Panc1 (cell line): Measurements from ENCODE around the gene RBFOX1. TPM values are rescaled to one million over a fixed set of nuclear protein-coding genes. Genes with fewer than 3 reads are reported as not detected.

Experiments used
- ATAC-seq: fragments of 200-7000 bp; cut with Tn5 transposase; 2 replicates; pipeline ENCODE4 v1.9.1; 2020; ENCODE audit warnings: mild to moderate bottlenecking, moderate library complexity
- Bru-seq: library from RNA; stranded (reverse); fragments of 400-500 nt; gene quantifications from one replicate; lab custom pipeline; 2021; lab: Mats Ljungman, UMichigan
- BruChase-seq, 2 experiments: library from RNA; stranded (reverse); fragments of 400-500 nt; gene quantifications; one replicate each; lab custom pipeline; 2021; lab: Mats Ljungman, UMichigan
- BruUV-seq: library from RNA; stranded (reverse); fragments of 400-500 nt; replicated peaks from 2 replicates; lab custom pipeline; 2021; lab: Mats Ljungman, UMichigan
- CTCF ChIA-PET: fragments of 300-600 bp; sonication (Branson Sonifier 250); formaldehyde crosslinking; loops from one replicate; lab custom pipeline; 2022; ENCODE audit warnings: antibody characterized with exemption; lab: Charles Lee
- POLR2A ChIA-PET: fragments of 300-600 bp; sonication (Branson Sonifier 250); formaldehyde crosslinking; loops from one replicate; lab custom pipeline; 2022; ENCODE audit warnings: antibody characterized with exemption; lab: Charles Lee
- DNase-seq: peaks from one replicate; pipeline ENCODE4 v3.0.0-alpha.2; 2010; ENCODE audit warnings: low read depth, low spot score
- H3K27ac ChIP-seq: 2 replicates; pipeline ENCODE4 v1.5.1; 2011; ENCODE audit warnings: mild to moderate bottlenecking, low read length, inconsistent platforms
- H3K27me3 ChIP-seq: fragments of 200-500 bp; sonication (Bioruptor generic); 2 replicates; pipeline ENCODE4 v1.6.0; 2014; ENCODE audit warnings: low read length, inconsistent platforms; ENCODE audit not compliant: control insufficient read depth, insufficient read depth
- H3K36me3 ChIP-seq: fragments of 200-500 bp; sonication (Bioruptor generic); 2 replicates; pipeline ENCODE4 v1.5.1; 2014; ENCODE audit warnings: inconsistent platforms, mild to moderate bottlenecking, low read length, moderate library complexity; ENCODE audit not compliant: control insufficient read depth, insufficient read depth
- H3K4me1 ChIP-seq: 2 replicates; pipeline ENCODE4 v1.5.1; 2011; ENCODE audit warnings: inconsistent platforms, mild to moderate bottlenecking, low read length, moderate library complexity; ENCODE audit not compliant: control insufficient read depth, insufficient read depth
- H3K4me3 ChIP-seq, 2 experiments: 2 replicates each; pipeline ENCODE4 v1.5.1; 2011 to 2012; ENCODE audit warnings: low read depth in 2 of 2, low read length in 2 of 2, mild to moderate bottlenecking in 2 of 2, inconsistent platforms in 1 of 2, moderate library complexity in 1 of 2
- H3K9me3 ChIP-seq: fragments of 200-500 bp; sonication (Bioruptor generic); 2 replicates; pipeline ENCODE4 v1.5.1; 2014; ENCODE audit warnings: low read depth, mild to moderate bottlenecking, inconsistent platforms, low read length, moderate library complexity; ENCODE audit not compliant: control insufficient read depth, insufficient read depth
- CTCF ChIP-seq: fragments of 450-650 bp; IDR thresholded peaks from 2 replicates; pipeline ENCODE4 v1.5.1; 2017; ENCODE audit warnings: mild to moderate bottlenecking
- POLR2AphosphoS5 ChIP-seq: IDR thresholded peaks from 2 replicates; pipeline ENCODE4 v1.6.1; 2012; ENCODE audit warnings: mild to moderate bottlenecking, low read depth, low read length, moderate library complexity
- REST ChIP-seq, 2 experiments: IDR thresholded peaks; 2 replicates each; pipeline ENCODE4 v1.6.1; 2011 to 2012; ENCODE audit warnings: low read depth in 2 of 2, control low read depth in 1 of 2, low read length in 1 of 2, mild to moderate bottlenecking in 1 of 2, moderate library complexity in 1 of 2; ENCODE audit not compliant: insufficient read depth in 1 of 2
- SIN3A ChIP-seq: IDR thresholded peaks from 2 replicates; pipeline ENCODE4 v1.6.1; 2012; ENCODE audit warnings: low read depth, mild to moderate bottlenecking, low read length, moderate library complexity, borderline replicate concordance; ENCODE audit not compliant: insufficient read depth
- TCF7L2 ChIP-seq: IDR thresholded peaks from 2 replicates; pipeline ENCODE4 v1.6.1; 2011; ENCODE audit warnings: mild to moderate bottlenecking, low read depth, low read length, inconsistent platforms
- in situ Hi-C: cut with HindIII; loops from 2 replicates; pipeline ENCODE4 v1.10.0; 2016; ENCODE audit warnings: low sequenced_read_pairs, low pct_unique_long_range_greater_than_20kb
- intact Hi-C: fragments of 100-400 bp; cut with micrococcal nuclease; formaldehyde crosslinking; loops from one replicate; pipeline ENCODE4 v1.10.0; 2022; ENCODE audit not compliant: unreplicated experiment
- long read RNA-seq: library from polyadenylated mRNA; unstranded; transcript quantifications from one replicate; pipeline ENCODE4 v2.0.0, GENCODE V29; 2021; ENCODE audit not compliant: unreplicated experiment
- polyA plus RNA-seq: library from polyadenylated mRNA; unstranded; fragments of >200 nt; gene quantifications from one replicate; pipeline ENCODE4 v1.2.1, GENCODE V29; 2012; ENCODE audit warnings: missing spikeins; ENCODE audit not compliant: insufficient read length
- total RNA-seq: library from RNA; stranded (reverse); gene quantifications from one replicate; pipeline ENCODE4 v1.2.1, GENCODE V29; 2021; ENCODE audit not compliant: unreplicated experiment

RBFOX1 gene
- total RNA-seq (not detected), Bru-seq, nascent RNA (percentile 1 among the genes with signal in this experiment), BruChase-seq, experiment 1, labeled RNA remaining after a 2-hour chase (percentile 1 among the genes with signal in this experiment), BruChase-seq, experiment 2, labeled RNA remaining after a 6-hour chase (percentile 1 among the genes with signal in this experiment)
- not detected for polyA plus RNA-seq
- long read RNA-seq: 0 reads

- no TSS peak for BruUV-seq
- ATAC-seq (no peak), DNase-seq (no peak)
- in situ Hi-C loops: no loop called here
- TF ChIP-seq REST (IDR thresholded peaks at IDR 0.05; ENCODE audit: insufficient read depth in 1 of 2, low read depth in 2 of 2, low read length in 1 of 2) (no peak), TCF7L2 (no peak)
- Histone ChIP-seq H3K9me3 (no peaks in the 10 kb centered on the region), H3K36me3 (no peaks in the 10 kb centered on the region), H3K27ac (no peak within 1 kb of the TSS), H3K27me3 (peaks cover 9% of the 10 kb centered on the region; the same call in 1 of the 2 replicates), H3K4me1 (no peaks in the 10 kb centered on the region), H3K4me3 (no peak within 1 kb of the TSS)
- CTCF ChIA-PET: no interaction called here
- intact Hi-C loops: no loop called here
- POLR2A ChIA-PET: no interaction called here
Measured at GRCh38 chr16:7332611-7333010, at the start of gene RBFOX1. TSS of gene RBFOX1 (plus strand) at chr16:7332845.

GRCh38 chr16:7284780-7285179 lies 47.9 kb upstream of the RBFOX1 start:
- no TSS peak for BruUV-seq
- ChIA-PET POLR2A (no interaction called here), CTCF (no interaction called here)
- Histone ChIP-seq H3K9me3 (no peaks in the 10 kb centered on the region), H3K27me3 (no peaks in the 10 kb centered on the region), H3K36me3 (no peaks in the 10 kb centered on the region), H3K4me1 (no peaks in the 10 kb centered on the region), H3K27ac (no peak overlapping the region), H3K4me3 (no peak overlapping the region)
- ATAC-seq: no peak
- no peak for DNase-seq
- TF ChIP-seq POLR2AphosphoS5: no peak
- TF ChIP-seq CTCF: no peak
- no peak for TF ChIP-seq REST (IDR thresholded peaks at IDR 0.05; ENCODE audit: insufficient read depth in 1 of 2, low read depth in 2 of 2, low read length in 1 of 2)
- no peak for TF ChIP-seq SIN3A
- TF ChIP-seq TCF7L2: no peak
- in situ Hi-C loops (no loop called here), intact Hi-C loops (no loop called here)
